ENCODE results near the gene KLRF2. TPM values are rescaled to one million over a fixed set of nuclear protein-coding genes. Genes with fewer than 3 reads are reported as not detected.

KLRF2 gene
- polyA plus RNA-seq, 3 donors: not detected

DNA sequence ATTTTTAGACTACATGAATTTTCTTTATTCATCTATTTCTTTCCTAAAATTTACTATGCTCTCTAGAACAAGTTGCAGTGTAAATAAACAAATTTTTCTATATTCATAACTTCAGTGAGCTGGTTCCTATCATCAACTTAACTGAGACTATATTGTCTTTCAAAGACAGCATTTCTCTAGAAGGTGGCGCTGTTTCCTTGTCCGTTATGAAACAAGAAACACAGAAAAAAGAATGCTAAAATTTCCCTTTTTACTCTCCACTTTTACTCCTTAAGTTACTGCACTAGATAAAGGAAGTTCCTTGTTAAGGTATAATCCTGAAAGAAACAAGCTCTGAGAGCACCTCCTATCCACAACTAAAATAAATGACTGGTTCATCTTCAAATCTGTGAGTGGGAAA, 59.1 kb downstream of the KLRF2 start:
- Mint-ChIP-seq H3K27ac (peak overlapping the region in 4 of 7 donors; percentile 39 to 88 (median 82)), H3K4me1 (peaks cover 56% of the 10 kb centered on the region), H3K27me3 (ENCODE audit: low read depth in 3 of 3) (peaks cover 0 to 3% (median under 1%) of the 10 kb centered on the region in 3 donors), H3K9me3 (peaks cover 0 to 2% (median 0%) of the 10 kb centered on the region in 7 donors), H3K36me3 (peaks cover 0 to 30% of the 10 kb centered on the region in 2 donors), H3K4me3 (peak overlapping the region in 1 of 2 donors; percentile 69)
- peaks cover 14 to 49% of the 10 kb centered on the region in 2 donors for H3K4me1 ChIP-seq (ENCODE audit: control insufficient read depth in 1 of 2, insufficient read depth in 2 of 2, low read length in 2 of 2)
- H3K9me3 ChIP-seq (replicated peaks in 1 of 2; ENCODE audit: control insufficient read depth in 1 of 2, insufficient read depth in 1 of 2, low read length in 2 of 2): no peaks in the 10 kb centered on the region
- no peaks in the 10 kb centered on the region for H3K27me3 ChIP-seq (ENCODE audit: control insufficient read depth in 2 of 2, insufficient read depth in 2 of 2, low read length in 2 of 2)
- peak overlapping the region; percentile 59 for H3K4me2 ChIP-seq (replicated peaks; ENCODE audit: extremely low read depth, low read length, poor library complexity, severe bottlenecking)
- H2AFZ ChIP-seq (ENCODE audit: insufficient read depth, low read depth, low read length, poor library complexity, severe bottlenecking): peak overlapping the region; percentile 10
- H3K4me3 ChIP-seq (replicated peaks in 1 of 3; ENCODE audit: low read depth in 2 of 3, low read length in 3 of 3): no peak overlapping the region
- peak in 2 of 3 donors; percentile 50 to 59 for DNase-seq
- WGBS (ENCODE audit: insufficient coverage): no CpG with 5 or more reads among the region's 2 CpGs
- peaks cover 38% of the 10 kb centered on the region for H3K79me2 ChIP-seq (ENCODE audit: insufficient read depth, low read length)
- TF ChIP-seq, protein P1, sequence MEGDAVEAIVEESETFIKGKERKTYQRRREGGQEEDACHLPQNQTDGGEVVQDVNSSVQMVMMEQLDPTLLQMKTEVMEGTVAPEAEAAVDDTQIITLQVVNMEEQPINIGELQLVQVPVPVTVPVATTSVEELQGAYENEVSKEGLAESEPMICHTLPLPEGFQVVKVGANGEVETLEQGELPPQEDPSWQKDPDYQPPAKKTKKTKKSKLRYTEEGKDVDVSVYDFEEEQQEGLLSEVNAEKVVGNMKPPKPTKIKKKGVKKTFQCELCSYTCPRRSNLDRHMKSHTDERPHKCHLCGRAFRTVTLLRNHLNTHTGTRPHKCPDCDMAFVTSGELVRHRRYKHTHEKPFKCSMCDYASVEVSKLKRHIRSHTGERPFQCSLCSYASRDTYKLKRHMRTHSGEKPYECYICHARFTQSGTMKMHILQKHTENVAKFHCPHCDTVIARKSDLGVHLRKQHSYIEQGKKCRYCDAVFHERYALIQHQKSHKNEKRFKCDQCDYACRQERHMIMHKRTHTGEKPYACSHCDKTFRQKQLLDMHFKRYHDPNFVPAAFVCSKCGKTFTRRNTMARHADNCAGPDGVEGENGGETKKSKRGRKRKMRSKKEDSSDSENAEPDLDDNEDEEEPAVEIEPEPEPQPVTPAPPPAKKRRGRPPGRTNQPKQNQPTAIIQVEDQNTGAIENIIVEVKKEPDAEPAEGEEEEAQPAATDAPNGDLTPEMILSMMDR (IDR thresholded peaks at IDR 0.05): peak; percentile 77
- peak overlapping the region in 1 of 2 donors; percentile 45 for H3K27ac ChIP-seq (ENCODE audit: low read depth in 1 of 2, low read length in 2 of 2)
- intact Hi-C loops (cut with micrococcal nuclease): loop anchor here (5.0 to 10.0 kb wide), 4 partner anchors 37 to 194 kb away; partner anchors contain the start of genes CLEC7A (in 2 of the 2) and CLEC2B (in 1 of the 2)
- H3K36me3 ChIP-seq (replicated peaks in 1 of 2; ENCODE audit: control insufficient read depth in 1 of 2, insufficient read depth in 2 of 2, low read length in 2 of 2): no peaks in the 10 kb centered on the region
- H4K20me1 ChIP-seq (ENCODE audit: insufficient read depth, low read length): no peaks in the 10 kb centered on the region
- H3K9ac ChIP-seq (ENCODE audit: insufficient read depth, low read length, poor library complexity, severe bottlenecking): no peak overlapping the region

DNA sequence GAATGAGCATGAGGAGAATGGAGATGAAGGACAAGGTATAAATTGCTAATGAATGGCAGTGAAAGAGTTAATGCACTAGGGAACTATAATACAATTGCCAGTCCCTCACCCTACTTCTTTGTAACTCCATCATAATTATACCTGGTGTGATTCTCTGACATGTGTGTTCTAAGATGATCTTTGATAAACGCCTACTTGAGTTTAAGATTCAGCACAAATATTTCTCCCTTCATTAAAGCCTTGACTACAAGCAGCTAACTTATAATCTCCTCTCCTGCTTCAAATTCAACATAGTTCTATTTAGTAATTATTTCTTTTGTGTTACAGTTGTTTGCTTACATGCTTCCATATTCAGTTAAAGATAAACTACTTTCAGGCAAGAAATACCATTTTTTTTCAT, 60.5 kb downstream of the KLRF2 start:
- H3K36me3 Mint-ChIP-seq: peaks cover 0 to 18% of the 10 kb centered on the region in 2 donors

More for the DNA sequence above, 60.5 kb downstream of the KLRF2 start:
- peak overlapping the region in 2 of 7 donors; percentile 39 to 82 for H3K27ac Mint-ChIP-seq
- peaks cover 0 to 3% (median 0%) of the 10 kb centered on the region in 3 donors for H3K27me3 Mint-ChIP-seq (ENCODE audit: low read depth in 3 of 3)
- peaks cover 38% of the 10 kb centered on the region for H3K79me2 ChIP-seq (ENCODE audit: insufficient read depth, low read length)
- peaks cover 22 to 52% of the 10 kb centered on the region in 2 donors for H3K4me1 ChIP-seq (ENCODE audit: control insufficient read depth in 1 of 2, insufficient read depth in 2 of 2, low read length in 2 of 2)
- no peak for DNase-seq
- peak overlapping the region in 1 of 2 donors; percentile 6 for H3K27ac ChIP-seq (ENCODE audit: low read depth in 1 of 2, low read length in 2 of 2)
- H3K9me3 ChIP-seq (replicated peaks in 1 of 2; ENCODE audit: control insufficient read depth in 1 of 2, insufficient read depth in 1 of 2, low read length in 2 of 2): no peaks in the 10 kb centered on the region
- intact Hi-C loops (cut with micrococcal nuclease): loop anchor here (5.0 to 10.0 kb wide), 4 partner anchors 35 to 193 kb away; partner anchors contain the start of genes CLEC7A (in 2 of the 2) and CLEC2B (in 1 of the 2)
- peaks cover 0 to 2% (median 0%) of the 10 kb centered on the region in 7 donors for H3K9me3 Mint-ChIP-seq
- H3K9ac ChIP-seq (ENCODE audit: insufficient read depth, low read length, poor library complexity, severe bottlenecking): no peak overlapping the region
- H2AFZ ChIP-seq (ENCODE audit: insufficient read depth, low read depth, low read length, poor library complexity, severe bottlenecking): no peak overlapping the region
- no CpG with 5 or more reads among the region's 1 CpG for WGBS (ENCODE audit: insufficient coverage)
- H4K20me1 ChIP-seq (ENCODE audit: insufficient read depth, low read length): no peaks in the 10 kb centered on the region
- no peaks in the 10 kb centered on the region for H3K36me3 ChIP-seq (replicated peaks in 1 of 2; ENCODE audit: control insufficient read depth in 1 of 2, insufficient read depth in 2 of 2, low read length in 2 of 2)
- no peaks in the 10 kb centered on the region for H3K27me3 ChIP-seq (ENCODE audit: control insufficient read depth in 2 of 2, insufficient read depth in 2 of 2, low read length in 2 of 2)
- H3K4me3 Mint-ChIP-seq: peak overlapping the region in 1 of 2 donors; percentile 71
- H3K4me3 ChIP-seq (replicated peaks in 1 of 3; ENCODE audit: low read depth in 2 of 3, low read length in 3 of 3): peak overlapping the region in 2 of 3 experiments; percentile 3 to 19
- TF ChIP-seq, protein P1 (IDR thresholded peaks at IDR 0.05): no peak
- H3K4me2 ChIP-seq (replicated peaks; ENCODE audit: extremely low read depth, low read length, poor library complexity, severe bottlenecking): peak overlapping the region; percentile 59
- H3K4me1 Mint-ChIP-seq: peaks cover 64% of the 10 kb centered on the region

Measured in CD14-positive monocyte (primary cell).